Epithelial cell of esophagus (primary cell): ENCODE measurements around the gene IL34.

Experiments used
- DNase-seq: peaks from one replicate; pipeline ENCODE4 v3.0.0; 2010; ENCODE audit warnings: low read depth
- H3K4me3 ChIP-seq: 2 replicates; pipeline ENCODE4 v1.5.1; 2011; ENCODE audit warnings: mild to moderate bottlenecking, low read length, control low read depth
- TF ChIP-seq, protein P1 (sequence below): IDR thresholded peaks from 2 replicates; pipeline ENCODE4 v1.5.1; 2011; ENCODE audit warnings: low read depth, mild to moderate bottlenecking, low read length, control low read depth, inconsistent platforms; ENCODE audit not compliant: insufficient read depth; ENCODE audit errors: missing control alignments

The IL34 gene

DNA sequence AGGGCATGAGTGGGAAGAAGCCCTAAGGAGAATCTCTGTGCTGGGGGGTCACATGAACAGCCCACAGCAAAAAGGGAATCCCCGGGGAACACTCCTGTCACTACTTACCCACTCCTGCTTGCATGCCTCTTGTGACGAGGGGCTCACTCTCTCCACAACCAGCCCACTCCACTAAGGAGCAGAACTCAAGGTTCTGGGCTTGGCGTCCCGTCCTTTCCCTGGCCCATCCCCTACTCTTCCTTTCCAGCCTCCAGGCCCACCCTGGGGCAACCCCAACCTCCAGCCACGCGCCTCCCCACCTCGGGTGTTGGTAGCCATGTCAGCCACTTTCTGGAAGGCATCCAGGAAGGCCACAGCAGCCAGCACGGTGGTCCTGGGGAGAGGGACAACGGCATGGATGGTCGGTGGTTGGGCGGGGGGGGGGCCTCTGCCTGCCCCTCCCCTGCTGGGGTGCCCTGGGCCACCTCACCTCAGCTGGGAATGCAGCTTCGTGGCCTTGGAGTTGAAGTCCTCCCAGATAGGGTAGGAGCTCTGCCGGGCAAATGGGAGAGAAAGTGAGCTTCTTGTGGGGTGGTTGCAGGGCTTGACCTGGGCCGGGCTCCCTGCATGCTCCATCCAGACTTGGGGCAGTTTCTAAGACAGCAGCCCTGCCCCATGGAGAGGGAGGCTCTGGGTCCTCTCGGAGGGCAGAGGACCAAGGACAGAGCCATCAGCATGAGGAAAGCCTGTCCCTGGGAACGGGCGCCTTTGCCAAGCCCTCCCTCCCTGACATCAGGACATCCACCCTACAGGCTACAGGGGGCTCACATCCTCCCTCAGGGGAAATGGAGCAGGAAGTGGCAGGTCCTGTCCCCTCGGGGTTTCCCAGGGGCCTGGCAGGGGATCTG lies 34.4 kb downstream of the IL34 start:
- TF ChIP-seq, protein P1, sequence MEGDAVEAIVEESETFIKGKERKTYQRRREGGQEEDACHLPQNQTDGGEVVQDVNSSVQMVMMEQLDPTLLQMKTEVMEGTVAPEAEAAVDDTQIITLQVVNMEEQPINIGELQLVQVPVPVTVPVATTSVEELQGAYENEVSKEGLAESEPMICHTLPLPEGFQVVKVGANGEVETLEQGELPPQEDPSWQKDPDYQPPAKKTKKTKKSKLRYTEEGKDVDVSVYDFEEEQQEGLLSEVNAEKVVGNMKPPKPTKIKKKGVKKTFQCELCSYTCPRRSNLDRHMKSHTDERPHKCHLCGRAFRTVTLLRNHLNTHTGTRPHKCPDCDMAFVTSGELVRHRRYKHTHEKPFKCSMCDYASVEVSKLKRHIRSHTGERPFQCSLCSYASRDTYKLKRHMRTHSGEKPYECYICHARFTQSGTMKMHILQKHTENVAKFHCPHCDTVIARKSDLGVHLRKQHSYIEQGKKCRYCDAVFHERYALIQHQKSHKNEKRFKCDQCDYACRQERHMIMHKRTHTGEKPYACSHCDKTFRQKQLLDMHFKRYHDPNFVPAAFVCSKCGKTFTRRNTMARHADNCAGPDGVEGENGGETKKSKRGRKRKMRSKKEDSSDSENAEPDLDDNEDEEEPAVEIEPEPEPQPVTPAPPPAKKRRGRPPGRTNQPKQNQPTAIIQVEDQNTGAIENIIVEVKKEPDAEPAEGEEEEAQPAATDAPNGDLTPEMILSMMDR, result no peak
- no peak for DNase-seq
- H3K4me3 ChIP-seq, result no peak overlapping the region

DNA sequence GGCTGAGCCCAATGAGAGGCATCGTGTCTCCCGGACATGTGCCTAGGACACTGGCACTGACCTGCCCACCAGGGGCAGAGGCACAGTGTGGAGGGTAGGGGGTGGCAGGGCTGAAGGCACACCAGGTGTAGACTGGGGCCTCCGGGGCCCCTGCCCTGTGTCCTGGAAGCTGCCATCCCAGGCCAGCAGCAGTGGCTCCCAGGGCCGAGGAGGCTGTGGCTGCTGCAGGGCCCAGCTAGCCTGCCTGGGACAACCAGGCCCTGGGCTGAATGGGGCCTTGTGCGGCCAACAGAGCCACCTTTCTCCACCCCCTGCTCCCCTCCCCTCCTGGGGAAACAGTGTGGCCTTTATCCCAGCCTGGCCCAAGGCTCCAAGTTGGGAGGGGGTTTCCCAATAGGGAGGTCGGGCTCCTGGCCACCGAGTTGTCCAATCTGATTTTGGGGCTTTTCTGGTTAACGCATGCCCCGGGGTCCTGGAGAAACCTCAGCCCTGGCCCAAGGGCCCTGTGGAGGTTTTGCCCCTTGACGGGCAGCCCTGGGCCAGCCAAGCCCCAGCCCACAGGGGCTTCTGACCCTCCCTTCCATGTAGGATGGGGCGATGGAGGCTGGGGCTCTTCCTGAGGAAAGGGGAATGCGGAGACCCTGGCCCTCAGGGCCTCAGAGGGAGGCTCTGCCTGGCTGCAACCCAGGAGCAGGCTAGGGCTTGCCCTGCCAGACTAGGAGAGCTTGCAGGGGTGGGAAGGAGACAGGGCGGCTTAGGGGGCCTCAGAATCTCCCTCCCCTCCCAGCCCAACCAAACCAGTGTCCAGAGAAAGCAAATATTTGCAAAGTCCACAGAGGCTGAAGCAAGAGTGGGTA lies 35.3 kb downstream of the IL34 start:
- DNase-seq, result peak; percentile 36
- TF ChIP-seq, protein P1, result no peak
- peak overlapping the region; percentile 85 for H3K4me3 ChIP-seq

DNA sequence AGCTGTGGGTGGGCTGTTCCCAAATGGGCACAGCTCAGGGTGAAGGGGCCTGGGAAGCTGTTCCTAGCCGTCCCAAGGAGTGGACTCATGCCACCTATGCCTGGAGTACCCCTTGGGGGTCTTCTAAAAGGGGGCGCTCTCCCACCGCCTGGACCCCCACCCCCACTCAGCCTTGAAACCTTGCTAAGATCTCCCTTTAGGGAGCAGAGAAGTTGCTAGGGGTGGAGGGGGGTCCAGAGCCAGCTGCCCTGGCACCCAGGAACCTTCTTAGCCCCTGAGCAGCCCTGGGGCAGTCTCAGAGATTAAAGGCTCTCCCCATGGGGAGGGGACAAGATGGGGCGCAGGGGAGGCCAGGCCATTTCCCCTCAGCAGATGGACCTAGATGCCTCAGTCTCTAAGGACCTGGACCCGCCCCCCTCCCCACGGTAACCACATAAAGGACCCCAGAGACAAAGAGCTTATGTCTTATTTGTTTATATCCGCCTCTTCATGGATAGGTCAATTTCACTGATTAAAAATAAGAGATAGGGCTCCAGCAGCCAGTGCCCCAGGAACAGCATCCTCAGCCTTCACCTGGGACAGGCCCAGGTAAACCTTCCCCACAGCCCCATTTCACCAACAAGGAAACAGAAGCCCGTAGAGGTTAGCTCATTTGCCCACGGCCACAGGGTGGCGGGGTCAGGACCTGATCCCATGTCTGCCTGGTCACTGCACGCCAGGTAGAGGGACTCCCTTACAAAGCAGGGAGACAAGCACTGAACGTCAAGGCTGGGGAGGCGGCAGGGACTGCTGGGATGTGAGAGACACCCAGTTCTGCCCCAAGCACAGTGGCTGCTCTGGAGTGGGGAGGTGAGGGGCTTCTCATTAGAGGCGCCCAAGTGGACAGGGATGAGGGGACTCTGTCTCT lies 36.1 kb downstream of the IL34 start:
- TF ChIP-seq, protein P1, result no peak
- no peak for DNase-seq
- peak overlapping the region; percentile 85 for H3K4me3 ChIP-seq

DNA sequence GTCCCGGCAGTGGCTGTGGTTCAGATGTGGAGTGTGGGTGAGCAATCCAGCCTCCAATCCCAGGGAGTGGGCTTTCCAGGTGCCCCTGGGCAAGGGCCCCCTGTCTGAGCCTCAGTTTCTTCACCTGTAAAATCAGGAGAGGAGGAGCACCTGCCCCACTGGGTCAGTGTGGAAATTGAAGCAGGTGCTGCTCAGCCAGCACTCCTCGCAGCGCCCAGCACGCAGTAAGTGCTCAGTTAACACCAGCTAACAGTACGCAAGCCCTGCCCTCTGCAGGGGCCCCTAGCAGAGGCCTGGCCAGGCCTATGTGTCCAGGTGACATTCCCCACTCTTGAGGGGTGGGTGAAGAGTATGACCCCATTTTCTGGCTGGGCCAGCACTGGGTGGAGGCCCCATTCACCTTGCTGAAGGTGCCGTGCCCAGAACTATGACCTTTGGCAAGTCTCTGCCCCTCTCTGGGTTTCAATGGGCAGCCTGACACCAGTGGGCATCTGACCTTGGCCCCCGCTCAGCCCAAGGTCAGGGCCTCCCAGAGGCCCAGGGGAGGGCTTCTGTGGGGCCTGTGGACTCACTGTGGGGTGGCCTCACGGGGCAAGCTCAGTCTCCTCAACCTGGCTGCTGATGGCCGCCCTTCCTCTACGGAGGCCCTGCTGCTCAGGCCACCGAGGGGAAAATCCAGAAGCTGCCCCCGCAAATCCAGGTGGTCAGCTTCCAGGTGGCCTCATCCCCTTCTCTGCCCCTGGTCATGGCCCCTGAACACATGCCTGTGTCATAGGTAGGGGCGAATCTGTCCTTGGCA lies 37.0 kb downstream of the IL34 start:
- DNase-seq, result no peak
- peak overlapping the region; percentile 85 for H3K4me3 ChIP-seq
- TF ChIP-seq, protein P1, result no peak

DNA sequence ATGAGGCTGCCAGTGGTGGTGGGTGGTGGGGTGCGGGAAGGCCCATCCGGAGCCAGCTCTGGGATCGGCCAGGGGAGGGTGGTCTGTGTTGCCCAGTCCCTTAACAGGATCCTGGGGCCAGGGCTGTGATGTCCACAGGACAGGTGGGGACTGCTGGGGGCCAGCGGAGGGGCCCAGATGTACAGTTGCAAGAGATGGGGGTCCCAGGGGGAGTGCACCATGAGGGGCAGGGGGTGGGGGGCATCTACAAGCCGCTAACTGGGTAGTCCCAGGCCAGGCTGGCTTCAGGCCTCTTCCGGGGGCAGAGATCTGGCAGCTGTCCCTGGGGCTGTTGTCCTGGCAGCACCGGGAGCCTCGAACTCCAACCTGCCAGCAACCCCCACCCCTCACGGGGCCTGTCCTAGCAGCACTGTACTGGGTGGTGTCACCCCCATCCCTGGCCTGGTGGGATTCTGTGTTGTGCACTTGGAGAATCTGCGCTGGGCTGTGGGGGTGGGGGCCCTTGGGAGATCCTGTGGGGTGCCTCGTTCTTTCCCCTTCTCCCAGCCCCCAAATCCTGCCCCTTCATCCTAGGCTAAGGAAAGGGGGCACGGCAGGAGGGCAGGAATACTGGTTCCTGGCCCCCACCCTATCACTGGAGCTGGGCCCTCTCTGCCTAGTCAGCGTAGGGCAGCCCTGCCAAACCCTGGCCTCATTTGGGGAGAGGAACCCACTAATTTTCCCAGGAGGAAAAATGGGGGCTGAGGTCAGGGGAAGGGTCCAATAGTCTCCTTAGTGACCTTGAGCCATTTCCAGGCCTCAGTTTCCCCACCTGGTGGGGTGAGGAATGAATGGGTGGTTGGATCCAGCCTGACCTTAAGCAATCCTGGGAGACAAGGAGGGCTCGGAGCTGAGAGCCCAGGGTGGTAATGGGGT lies 38.0 kb downstream of the IL34 start:
- TF ChIP-seq, protein P1, result no peak
- H3K4me3 ChIP-seq, result peak overlapping the region; percentile 85
- no peak for DNase-seq
